NCI-H526 treated with DMSO at 0.1 percent for 48 hours (cell line): Measurements from ENCODE around the gene GIPR.
"Not testable (repeated sequence)": the region's sequence is repeated elsewhere in the genome, so short reads cannot be mapped to it uniquely, and the experiment has no call there.

Experiments used
- DNase-seq: peaks from one replicate; lab custom pipeline; 2025; lab: John Stamatoyannopoulos, UW

Gene GIPR

GRCh38 chr19:45667620-45668341, at the start of gene GIPR:
GIPR (plus strand) TSS chr19:45668221; CDS start chr19:45669521, 1,300 bp downstream.
- DNase-seq: no peak

- no peak for DNase-seq
Measured at GRCh38 chr19:45621389-45621788, 46.6 kb upstream of the GIPR start.

- no peak for DNase-seq
Measured at GRCh38 chr19:45621976-45622503, 46.0 kb upstream of the GIPR start.

GRCh38 chr19:45623984-45624383, 44.0 kb upstream of the GIPR start:
- no peak for DNase-seq

- DNase-seq: not testable (repeated sequence)
Measured at GRCh38 chr19:45628219-45628618, 39.8 kb upstream of the GIPR start.

- no peak for DNase-seq
Measured at GRCh38 chr19:45629704-45630103, 38.3 kb upstream of the GIPR start.

GRCh38 chr19:45630463-45630862, 37.6 kb upstream of the GIPR start:
- no peak for DNase-seq

GRCh38 chr19:45632468-45633196, 35.4 kb upstream of the GIPR start:
- DNase-seq: peak; percentile 20

GRCh38 chr19:45636275-45636674, 31.7 kb upstream of the GIPR start:
- no peak for DNase-seq

GRCh38 chr19:45636902-45637301, 31.1 kb upstream of the GIPR start:
- DNase-seq: no peak

GRCh38 chr19:45637890-45638667, 29.9 kb upstream of the GIPR start:
- no peak for DNase-seq

- peak; percentile 3 for DNase-seq
Measured at GRCh38 chr19:45638930-45639729, 28.9 kb upstream of the GIPR start, which contains the start of gene EML2. EML2 (minus strand) TSS chr19:45639397; CDS start chr19:45639376, 21 bp downstream.

GRCh38 chr19:45640849-45641273, 27.2 kb upstream of the GIPR start:
- DNase-seq: no peak

GRCh38 chr19:45641274-45642105, 26.5 kb upstream of the GIPR start:
- peak; percentile 78 for DNase-seq

- DNase-seq: peak; percentile 75
Measured at GRCh38 chr19:45643024-45643926, 24.7 kb upstream of the GIPR start.

- no peak for DNase-seq
Measured at GRCh38 chr19:45643927-45644771, 23.9 kb upstream of the GIPR start.

GRCh38 chr19:45645068-45645630, 22.9 kb upstream of the GIPR start:
- no peak for DNase-seq
